Measurements from ENCODE around the gene C16orf74. TPM values are rescaled to one million over a fixed set of nuclear protein-coding genes. Genes with fewer than 3 reads are reported as not detected.

Gene C16orf74
- total RNA-seq, 1 experiment from 2014 or later, result 68.5 TPM

GRCh38 chr16:85689285-85689949 is 61.5 kb downstream of the C16orf74 start:
- Mint-ChIP-seq H3K4me3 (ENCODE audit: unreplicated experiment) (peak overlapping the region; percentile 59), H3K27me3 (ENCODE audit: insufficient read depth, unreplicated experiment) (no peaks in the 10 kb centered on the region), H3K36me3 (ENCODE audit: insufficient read depth, unreplicated experiment) (peaks cover under 1% of the 10 kb centered on the region), H3K4me1 (ENCODE audit: insufficient read depth, unreplicated experiment) (no peaks in the 10 kb centered on the region), H3K9me3 (ENCODE audit: unreplicated experiment) (no peaks in the 10 kb centered on the region), H3K27ac (ENCODE audit: low read depth, unreplicated experiment) (no peak overlapping the region)
- ChIA-PET CTCF (interaction anchor here (1.0 kb wide), 1 partner anchor 15 kb away, joined by 3 read pairs; no protein-coding TSS in a partner anchor), POLR2A (no interaction called here)
- TF ChIP-seq, protein P1, sequence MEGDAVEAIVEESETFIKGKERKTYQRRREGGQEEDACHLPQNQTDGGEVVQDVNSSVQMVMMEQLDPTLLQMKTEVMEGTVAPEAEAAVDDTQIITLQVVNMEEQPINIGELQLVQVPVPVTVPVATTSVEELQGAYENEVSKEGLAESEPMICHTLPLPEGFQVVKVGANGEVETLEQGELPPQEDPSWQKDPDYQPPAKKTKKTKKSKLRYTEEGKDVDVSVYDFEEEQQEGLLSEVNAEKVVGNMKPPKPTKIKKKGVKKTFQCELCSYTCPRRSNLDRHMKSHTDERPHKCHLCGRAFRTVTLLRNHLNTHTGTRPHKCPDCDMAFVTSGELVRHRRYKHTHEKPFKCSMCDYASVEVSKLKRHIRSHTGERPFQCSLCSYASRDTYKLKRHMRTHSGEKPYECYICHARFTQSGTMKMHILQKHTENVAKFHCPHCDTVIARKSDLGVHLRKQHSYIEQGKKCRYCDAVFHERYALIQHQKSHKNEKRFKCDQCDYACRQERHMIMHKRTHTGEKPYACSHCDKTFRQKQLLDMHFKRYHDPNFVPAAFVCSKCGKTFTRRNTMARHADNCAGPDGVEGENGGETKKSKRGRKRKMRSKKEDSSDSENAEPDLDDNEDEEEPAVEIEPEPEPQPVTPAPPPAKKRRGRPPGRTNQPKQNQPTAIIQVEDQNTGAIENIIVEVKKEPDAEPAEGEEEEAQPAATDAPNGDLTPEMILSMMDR (IDR thresholded peaks at IDR 0.05; ENCODE audit: unreplicated experiment), result no peak
- no peak for DNase-seq (ENCODE audit: unreplicated experiment)
- intact Hi-C loops (cut with micrococcal nuclease), result no loop called here
- BruUV-seq (replicated peaks), result no TSS peak

GRCh38 chr16:85688586-85689284 is 62.2 kb downstream of the C16orf74 start, which contains the start of gene GINS2:
Gene GINS2, minus strand, starts transcription at chr16:85688954. Its CDS starts 56 bp downstream, at chr16:85688898.
- H3K4me1 Mint-ChIP-seq (ENCODE audit: insufficient read depth, unreplicated experiment), result no peaks in the 10 kb centered on the region
- ChIA-PET POLR2A (no interaction called here), CTCF (interaction anchor here (1.0 kb wide), 1 partner anchor 14 kb away, joined by 3 read pairs; no protein-coding TSS in a partner anchor)
- TF ChIP-seq, protein P1 (IDR thresholded peaks at IDR 0.05; ENCODE audit: unreplicated experiment), result no peak
- intact Hi-C loops (cut with micrococcal nuclease), result no loop called here
- peak; percentile 87 for DNase-seq (ENCODE audit: unreplicated experiment)
- no peak within 1 kb of the TSS for H3K27ac Mint-ChIP-seq (ENCODE audit: low read depth, unreplicated experiment)
- TSS peak; percentile 28 for BruUV-seq (replicated peaks)
- H3K9me3 Mint-ChIP-seq (ENCODE audit: unreplicated experiment), result no peaks in the 10 kb centered on the region
- no peaks in the 10 kb centered on the region for H3K27me3 Mint-ChIP-seq (ENCODE audit: insufficient read depth, unreplicated experiment)
- H3K4me3 Mint-ChIP-seq (ENCODE audit: unreplicated experiment), result peak within 1 kb of the TSS; percentile 59
- peaks cover 4% of the 10 kb centered on the region for H3K36me3 Mint-ChIP-seq (ENCODE audit: insufficient read depth, unreplicated experiment)

GRCh38 chr16:85687651-85688471 is 63.0 kb downstream of the C16orf74 start:
- POLR2A ChIA-PET, result no interaction called here
- H3K9me3 Mint-ChIP-seq (ENCODE audit: unreplicated experiment), result no peaks in the 10 kb centered on the region
- DNase-seq (ENCODE audit: unreplicated experiment), result no peak
- intact Hi-C loops (cut with micrococcal nuclease), result no loop called here
- no peak overlapping the region for H3K27ac Mint-ChIP-seq (ENCODE audit: low read depth, unreplicated experiment)
- H3K27me3 Mint-ChIP-seq (ENCODE audit: insufficient read depth, unreplicated experiment), result no peaks in the 10 kb centered on the region
- CTCF ChIA-PET, result interaction anchor here (1.0 kb wide), 1 partner anchor 13 kb away, joined by 3 read pairs; no protein-coding TSS in a partner anchor
- BruUV-seq (replicated peaks), result no TSS peak
- H3K36me3 Mint-ChIP-seq (ENCODE audit: insufficient read depth, unreplicated experiment), result peaks cover 4% of the 10 kb centered on the region
- TF ChIP-seq, protein P1 (IDR thresholded peaks at IDR 0.05; ENCODE audit: unreplicated experiment), result no peak
- peak overlapping the region; percentile 59 for H3K4me3 Mint-ChIP-seq (ENCODE audit: unreplicated experiment)
- H3K4me1 Mint-ChIP-seq (ENCODE audit: insufficient read depth, unreplicated experiment), result peaks cover 5% of the 10 kb centered on the region
